Activated T-cell treated with anti-CD3 and anti-CD28 coated beads for 1 hour (primary cell): ENCODE results near the gene ZNF334.

Experiments used
- DNase-seq: peaks from one replicate; pipeline ENCODE4 v3.0.0-alpha.2; 2020; ENCODE audit warnings: low read depth

ZNF334 gene

GRCh38 chr20:46485431-46485830 lies 27.9 kb downstream of the ZNF334 start:
- DNase-seq: no peak

DNA sequence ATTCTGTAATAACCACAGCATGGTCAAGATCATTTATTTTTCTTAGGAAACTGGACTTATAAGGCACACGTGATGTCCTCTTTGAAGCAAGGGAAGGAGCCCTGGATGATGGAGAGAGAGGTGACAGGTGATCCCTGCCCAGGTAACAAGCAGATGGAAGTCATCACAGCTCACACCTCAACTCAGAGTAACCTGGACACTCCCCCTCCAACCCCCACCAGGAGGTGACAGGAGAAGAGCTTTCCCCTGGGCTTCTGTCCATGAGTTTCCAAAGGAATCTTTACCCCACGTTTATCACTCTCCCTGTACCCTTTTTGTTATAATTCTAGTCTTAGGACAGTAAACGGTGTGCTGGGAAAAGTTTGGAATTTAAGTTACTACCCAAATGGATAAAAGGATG lies 28.4 kb downstream of the ZNF334 start:
- no peak for DNase-seq

GRCh38 chr20:46483879-46484278 lies 29.5 kb downstream of the ZNF334 start:
- no peak for DNase-seq

- DNase-seq: no peak
Observed at GRCh38 chr20:46482864-46483263, 30.5 kb downstream of the ZNF334 start.

DNA sequence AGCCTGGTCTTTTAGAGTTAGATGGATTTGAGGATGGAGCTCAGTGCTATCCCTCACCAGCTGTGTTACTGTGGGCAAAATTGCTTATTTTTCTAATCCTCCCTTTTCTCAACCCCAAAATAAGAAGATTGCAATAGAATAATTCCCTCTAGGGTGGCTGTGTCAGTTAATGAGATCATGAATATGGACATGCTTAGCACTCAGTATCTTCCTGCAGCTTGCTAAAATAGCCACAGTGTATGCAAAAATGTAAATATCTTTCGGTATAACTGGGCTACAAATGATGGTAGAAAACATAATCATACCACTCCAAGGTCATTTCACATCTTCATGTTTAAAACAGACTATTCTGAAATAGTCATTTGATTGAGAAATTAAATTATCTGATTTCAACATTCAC lies 35.7 kb downstream of the ZNF334 start:
- no peak for DNase-seq

DNA sequence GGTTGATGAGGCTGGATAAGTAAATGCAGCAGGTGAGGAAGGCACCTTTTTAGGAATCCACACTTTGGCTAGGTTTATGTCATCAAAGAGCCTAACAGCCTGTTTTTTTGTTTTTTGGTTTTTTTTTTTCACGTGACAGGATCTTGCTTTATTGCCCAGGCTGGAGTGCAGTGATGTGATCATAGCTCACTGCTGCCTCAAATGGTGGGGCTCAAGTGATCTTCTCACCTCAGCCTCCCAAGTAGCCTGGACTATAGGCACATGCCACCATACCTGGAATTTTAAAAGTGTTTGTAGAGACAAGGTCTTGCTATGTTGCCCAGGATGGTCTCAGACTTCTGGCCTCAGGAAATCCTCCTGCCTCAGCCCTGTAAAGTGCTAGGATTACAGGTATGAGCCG lies 36.1 kb downstream of the ZNF334 start:
- DNase-seq: no peak

DNA sequence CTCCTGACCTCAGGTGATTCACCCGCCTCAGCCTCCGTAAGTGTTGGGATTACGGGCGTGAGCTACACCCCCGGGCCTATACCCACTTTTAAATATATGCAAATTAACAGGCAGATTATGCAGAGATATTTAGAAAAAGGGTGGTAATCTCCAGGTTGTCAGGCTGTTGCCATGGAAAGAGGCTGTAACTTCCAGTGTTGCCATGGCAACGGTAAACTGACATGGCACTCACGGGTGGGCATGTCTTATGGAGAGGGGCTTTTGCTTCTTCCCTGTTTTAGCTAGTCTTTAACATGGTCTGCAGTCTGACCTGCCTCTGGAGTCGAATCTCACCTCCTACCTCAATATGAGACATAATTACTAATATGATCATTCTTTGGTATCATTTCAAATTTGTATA lies 44.9 kb downstream of the ZNF334 start:
- no peak for DNase-seq

GRCh38 chr20:46464451-46464850 lies 48.9 kb downstream of the ZNF334 start:
- DNase-seq: no peak

GRCh38 chr20:46463852-46464251 lies 49.5 kb downstream of the ZNF334 start:
- DNase-seq: no peak

GRCh38 chr20:46461808-46462207 lies 51.6 kb downstream of the ZNF334 start:
- no peak for DNase-seq

DNA sequence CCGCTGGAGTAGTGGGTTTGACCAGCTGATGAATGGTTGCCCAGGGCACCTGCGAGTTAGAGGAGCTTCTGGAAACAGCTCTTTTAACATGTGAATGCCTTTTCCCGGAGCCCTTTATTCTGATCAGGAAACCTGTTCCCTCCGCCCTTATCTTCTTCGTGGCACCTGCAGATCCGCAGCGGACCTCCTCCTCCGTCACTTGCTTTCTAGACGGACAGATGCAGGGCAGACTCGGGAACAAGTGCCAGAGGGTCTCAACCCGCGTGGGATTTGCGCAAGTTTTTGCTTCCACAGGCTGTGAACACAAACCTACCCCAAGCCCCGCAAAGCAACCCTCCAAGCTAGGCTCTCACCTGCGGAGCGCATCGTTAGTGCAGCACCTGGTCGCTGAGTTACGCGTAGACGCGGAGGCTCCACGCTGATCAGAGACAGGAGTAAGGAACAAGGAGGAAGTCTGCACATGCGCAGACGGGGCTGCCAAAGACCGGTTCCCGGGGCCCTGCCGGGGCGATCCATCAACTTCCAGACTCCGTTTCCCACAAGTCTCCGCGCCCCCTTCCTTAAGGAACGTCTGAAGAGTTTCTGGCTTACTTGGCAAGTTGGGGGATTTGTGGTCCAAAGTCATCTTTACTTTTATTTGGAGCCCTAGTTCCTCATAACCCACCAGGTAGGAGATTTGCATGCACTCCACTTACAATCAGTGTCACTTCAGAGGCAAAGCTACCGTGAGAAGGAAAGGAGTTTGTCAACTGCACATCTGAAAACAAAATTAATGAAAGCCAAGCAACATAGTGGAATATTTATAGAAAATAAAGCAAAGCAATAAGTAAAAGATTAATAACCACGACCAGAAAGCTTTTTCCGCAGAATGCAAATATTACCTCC lies 54.3 kb downstream of the ZNF334 start:
- DNase-seq: no peak

DNA sequence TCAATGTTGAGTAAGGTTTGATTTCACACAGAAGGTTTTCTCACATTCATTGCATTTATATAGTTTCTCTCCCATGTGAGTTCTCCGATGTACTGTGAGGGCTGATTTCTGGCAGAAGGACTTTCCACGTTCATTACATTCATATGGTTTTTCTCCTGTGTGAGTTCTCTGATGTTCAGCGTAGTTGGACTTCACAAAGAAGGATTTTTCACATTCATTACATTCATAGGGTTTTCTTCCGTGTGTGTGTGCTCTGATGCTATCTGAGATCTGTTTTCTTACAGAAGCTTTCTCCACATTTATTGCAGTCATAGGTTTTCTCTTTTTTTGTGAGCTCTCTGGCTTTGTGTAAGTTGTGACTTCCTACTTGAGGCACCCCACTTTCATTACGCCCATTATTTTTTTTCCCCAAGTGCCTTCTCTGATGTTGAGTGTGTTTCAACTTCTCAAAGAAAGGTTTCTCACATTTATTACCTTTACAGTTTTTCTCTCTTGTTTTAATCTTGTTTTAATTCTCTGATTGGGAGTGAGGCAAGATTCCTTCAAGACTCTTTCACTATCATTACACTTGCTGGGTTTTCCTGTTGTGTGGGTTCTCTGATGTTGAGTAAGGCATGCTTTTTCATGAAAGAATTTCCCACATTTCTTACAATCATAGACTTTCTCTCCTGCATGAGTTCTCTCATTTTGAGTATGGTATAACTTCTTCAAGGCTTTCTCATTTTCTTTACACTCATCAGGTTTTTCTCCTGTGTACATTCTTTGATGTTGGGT lies 56.9 kb downstream of the ZNF334 start:
- no peak for DNase-seq

- DNase-seq: no peak
Observed at GRCh38 chr20:46455729-46456128, 57.6 kb downstream of the ZNF334 start.
